ENCODE measurements around the gene MIOX.

The MIOX gene

GRCh38 chr22:50486561-50487289 lies at the start of gene MIOX:
MIOX (plus strand) TSS chr22:50486859; CDS start chr22:50486898, 39 bp downstream.
- no peak for DNase-seq (ENCODE audit: low spot score)

GRCh38 chr22:50437511-50438304 lies 49.0 kb upstream of the MIOX start:
- DNase-seq (ENCODE audit: low spot score), result no peak

DNA sequence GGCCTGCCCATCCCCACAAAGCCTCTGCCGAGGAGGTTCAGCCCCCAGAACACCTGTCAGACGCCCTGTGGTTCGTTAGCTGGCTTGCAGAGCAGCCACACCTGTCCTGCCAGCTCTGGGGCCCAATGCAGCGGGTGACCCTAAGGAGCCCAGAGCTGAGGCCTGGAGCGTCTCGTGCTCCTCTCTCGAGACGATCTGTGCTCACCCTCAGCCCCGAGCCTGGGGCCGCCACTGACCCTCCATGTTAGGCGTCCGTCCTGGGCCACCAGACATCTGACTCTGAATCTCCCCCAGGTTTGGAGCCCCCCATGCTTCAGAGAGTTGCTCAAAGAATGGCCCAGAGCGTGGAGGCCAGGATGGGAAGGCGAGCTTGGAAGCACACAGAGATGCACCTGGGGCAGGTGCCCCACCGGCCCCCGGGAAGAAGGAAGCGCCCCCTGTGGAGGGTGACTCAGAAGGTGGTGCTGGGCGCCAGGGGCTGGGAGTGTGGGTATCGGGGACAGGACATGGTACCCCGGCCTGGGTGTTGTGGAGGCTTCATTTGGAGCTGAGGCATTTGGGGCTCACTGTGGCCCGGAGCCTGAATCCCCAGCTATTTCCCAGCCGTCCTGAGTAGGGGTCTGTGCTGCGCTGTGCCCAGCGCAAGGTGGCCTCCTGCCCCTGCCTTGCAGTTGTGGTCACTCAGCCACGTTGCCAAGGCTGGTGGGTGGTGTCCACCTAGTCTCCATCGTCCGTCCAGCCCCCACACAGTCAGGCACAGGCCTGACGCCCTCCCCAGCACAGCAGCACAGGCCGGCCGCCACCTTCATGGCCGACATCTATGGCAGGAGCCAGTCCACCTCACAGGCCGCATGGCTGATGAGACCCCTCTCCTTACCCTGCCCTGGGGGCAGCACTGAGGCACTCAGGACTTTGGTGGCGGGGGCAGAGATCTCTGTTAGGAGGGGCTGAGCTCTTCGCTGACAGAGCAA lies 48.1 kb upstream of the MIOX start:
- DNase-seq (ENCODE audit: low spot score), result no peak

GRCh38 chr22:50439314-50439870 lies 47.3 kb upstream of the MIOX start:
- no peak for DNase-seq (ENCODE audit: low spot score)

DNA sequence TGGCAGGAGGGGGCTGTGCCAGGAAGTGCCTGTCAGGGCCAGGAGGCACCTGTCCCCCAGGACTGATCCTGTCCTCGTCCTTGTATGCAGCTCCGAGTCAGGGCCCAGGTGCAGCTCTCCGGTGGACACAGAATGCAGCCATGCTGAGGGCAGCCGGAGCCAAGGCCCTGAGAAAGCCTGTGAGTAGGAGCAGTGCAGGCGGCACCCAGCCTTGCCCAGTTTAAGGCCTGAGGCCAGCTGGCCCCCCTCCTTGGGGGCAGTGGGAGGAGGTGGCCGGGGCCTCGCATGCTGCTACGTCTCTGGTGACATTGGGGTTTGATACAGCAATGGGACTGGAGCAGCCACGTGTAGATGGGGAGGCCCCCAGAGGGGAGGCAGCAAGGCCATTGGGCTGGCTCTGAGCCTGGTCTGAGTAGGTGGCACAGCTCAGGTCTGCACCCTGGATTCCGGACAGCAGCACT lies 46.8 kb upstream of the MIOX start:
- no peak for DNase-seq (ENCODE audit: low spot score)

GRCh38 chr22:50440544-50441249 lies 46.0 kb upstream of the MIOX start:
- DNase-seq (ENCODE audit: low spot score), result no peak

- DNase-seq (ENCODE audit: low spot score), result no peak
Measured at GRCh38 chr22:50441428-50441993, 45.1 kb upstream of the MIOX start.

GRCh38 chr22:50443197-50443596 lies 43.5 kb upstream of the MIOX start:
- DNase-seq (ENCODE audit: low spot score), result no peak

GRCh38 chr22:50443801-50444625 lies 42.6 kb upstream of the MIOX start:
- DNase-seq (ENCODE audit: low spot score), result no peak

GRCh38 chr22:50444663-50445062 lies 42.0 kb upstream of the MIOX start:
- DNase-seq (ENCODE audit: low spot score), result no peak

DNA sequence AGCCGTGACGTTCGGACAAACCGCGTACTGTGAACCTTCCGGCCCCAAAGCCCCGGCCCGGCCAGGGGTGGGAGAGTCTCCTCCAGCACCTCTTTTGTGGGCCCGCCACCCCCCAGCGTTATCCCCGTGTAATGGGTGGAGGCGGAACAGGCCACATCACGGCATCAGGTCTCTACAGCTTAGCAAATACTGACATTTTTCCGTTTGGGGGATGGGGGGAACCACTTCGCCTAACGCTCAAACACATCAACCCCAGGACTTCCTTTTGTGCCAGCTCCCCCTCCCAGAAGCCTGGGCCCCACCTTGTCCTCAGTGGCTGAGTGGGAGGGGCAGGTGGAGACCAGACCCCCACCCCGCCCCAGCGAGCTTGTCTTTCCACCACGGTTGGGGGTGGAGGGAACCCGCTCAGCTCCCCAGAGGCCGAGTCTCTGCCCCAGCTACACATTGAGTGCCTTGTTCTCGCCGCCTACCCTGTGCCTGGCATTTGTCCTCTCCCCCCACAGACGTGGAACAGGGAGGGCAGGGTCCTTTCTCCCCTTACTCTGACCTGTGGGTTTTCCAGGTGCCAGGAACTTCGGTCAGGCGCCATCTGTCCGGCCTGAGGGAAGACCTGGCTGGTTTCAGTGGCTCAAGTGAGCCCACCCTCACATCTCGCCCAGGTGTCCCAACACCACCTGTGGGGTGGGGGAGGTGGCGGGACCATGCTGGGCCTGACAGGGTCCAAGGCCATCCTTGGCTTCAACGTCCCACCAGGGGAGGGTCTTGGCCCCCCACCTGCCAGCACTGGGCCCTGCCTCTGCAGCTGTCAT lies 41.4 kb upstream of the MIOX start:
- DNase-seq (ENCODE audit: low spot score), result no peak

- no peak for DNase-seq (ENCODE audit: low spot score)
Measured at GRCh38 chr22:50445880-50446707, 40.6 kb upstream of the MIOX start.

- no peak for DNase-seq (ENCODE audit: low spot score)
Measured at GRCh38 chr22:50446708-50447575, 39.7 kb upstream of the MIOX start.

DNA sequence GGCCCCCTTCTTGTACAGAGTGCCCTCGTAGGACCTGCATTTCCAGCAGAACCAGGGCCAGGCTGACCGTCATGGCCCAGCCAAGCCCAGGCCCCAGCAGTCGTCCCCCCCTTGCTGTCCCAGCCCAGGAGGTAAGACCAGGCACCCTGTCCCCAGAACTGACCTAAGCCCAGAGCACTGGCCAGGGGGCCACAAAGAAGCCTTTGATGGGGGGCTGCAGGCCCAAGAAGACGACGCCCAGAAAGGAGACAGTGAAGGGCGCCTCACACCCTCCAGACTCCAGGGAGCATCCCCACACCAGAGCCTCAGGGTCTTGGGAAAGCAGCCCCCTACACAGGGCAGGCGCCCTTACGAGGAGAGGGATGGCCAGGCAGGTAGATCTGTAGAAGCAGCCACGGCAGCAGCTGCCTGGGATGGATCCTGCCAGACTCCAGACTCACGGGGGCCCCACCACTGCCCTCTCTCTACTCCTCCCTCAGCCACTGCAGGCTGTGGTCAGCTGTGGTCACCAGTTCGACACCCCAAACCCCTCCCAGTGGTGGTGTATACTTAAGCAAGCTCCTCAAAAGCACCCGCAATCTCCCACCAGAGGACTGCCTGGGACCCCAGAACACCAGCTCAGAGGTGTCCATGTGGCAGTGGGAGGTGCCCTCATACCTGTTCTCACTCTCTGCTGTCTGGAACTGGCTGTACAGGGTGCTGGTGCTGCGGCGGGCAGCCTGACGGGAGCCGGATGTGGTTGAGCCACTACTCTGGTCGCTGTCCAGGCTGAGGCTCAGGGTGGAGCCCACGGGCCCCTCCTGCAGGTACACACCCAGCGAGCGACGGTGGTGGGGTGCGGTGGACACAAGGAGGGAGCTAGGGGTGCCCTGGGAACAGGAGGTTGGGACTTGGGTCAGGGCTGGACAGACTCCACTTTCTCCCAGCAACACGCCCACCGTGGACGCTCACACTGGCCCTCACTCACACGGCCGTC lies 38.8 kb upstream of the MIOX start:
- DNase-seq (ENCODE audit: low spot score), result no peak

- DNase-seq (ENCODE audit: low spot score), result peak; percentile 55
Measured at GRCh38 chr22:50452649-50453048, 34.0 kb upstream of the MIOX start.

DNA sequence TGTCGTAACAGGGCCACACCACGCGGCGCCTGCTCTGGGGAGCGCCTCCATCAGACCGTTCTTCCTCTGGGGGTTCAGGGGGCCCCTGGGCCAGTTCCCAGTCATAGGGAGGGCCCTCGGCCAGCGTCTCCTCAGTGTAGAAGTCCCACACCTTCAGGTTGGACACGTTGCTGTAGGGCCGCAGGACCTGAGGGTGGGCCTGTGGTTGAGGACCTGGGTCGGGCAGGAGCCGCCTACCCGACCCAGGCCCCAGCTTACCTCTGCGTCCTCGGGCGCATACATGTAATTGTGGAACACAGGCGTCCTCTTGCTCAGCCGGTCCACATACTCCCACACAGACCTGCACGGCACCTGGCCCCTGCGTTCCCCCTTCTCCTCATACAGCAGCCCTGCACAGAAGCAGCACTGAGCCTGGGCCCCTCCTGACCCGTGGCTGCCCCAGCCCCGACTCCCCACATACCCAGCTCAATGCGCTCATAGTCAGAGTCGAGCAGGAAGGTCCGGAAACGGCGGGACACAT lies 32.0 kb upstream of the MIOX start:
- DNase-seq (ENCODE audit: low spot score), result no peak

Measured in NAMALWA (cell line).